OCI-M2 (cell line): ENCODE results near the gene ANO6.

Source experiments
- DNase-seq: peaks from one replicate; lab custom pipeline; 2025; ENCODE audit not compliant: unreplicated experiment; lab: John Stamatoyannopoulos, UW

Gene ANO6

DNA sequence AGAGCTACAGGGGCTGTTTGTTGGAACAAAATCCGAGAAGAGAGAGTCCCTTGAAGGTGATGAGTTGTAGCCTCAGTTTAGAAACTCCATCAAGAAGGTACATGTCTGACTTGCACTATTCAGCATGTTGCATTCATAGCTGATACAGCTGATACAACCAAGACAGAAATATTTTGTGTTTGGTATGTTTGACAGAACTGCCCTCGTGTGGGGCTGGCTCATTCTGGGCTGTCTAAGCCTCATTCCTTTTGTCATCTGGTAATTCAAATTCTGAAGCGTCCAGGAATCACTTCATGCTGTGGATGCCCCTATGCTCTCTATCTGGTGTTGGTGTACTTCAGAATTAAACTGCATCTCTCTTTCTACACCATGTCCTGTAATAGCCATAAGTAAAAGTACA lies 126.3 kb downstream of the ANO6 start:
- DNase-seq = no peak

DNA sequence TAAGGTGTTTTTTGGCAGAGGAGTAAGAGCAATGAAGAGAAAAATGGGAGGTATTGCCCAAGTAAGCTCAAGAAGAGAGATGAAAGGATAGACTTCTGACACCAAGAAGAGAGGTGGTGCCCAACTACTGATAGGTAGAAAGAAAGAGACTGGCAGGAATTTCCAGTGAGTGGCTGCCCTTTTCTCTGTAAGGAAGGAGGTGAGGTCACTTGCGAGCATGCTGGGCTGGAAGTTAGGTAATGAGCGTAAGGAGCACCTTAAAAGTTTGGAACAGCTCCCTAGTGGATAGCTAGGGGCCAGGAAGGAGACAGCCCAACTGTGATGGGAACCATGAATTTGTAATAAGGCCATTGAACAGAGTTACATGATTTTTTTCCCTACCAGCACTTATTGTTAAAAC lies 127.0 kb downstream of the ANO6 start:
- DNase-seq = no peak

DNA sequence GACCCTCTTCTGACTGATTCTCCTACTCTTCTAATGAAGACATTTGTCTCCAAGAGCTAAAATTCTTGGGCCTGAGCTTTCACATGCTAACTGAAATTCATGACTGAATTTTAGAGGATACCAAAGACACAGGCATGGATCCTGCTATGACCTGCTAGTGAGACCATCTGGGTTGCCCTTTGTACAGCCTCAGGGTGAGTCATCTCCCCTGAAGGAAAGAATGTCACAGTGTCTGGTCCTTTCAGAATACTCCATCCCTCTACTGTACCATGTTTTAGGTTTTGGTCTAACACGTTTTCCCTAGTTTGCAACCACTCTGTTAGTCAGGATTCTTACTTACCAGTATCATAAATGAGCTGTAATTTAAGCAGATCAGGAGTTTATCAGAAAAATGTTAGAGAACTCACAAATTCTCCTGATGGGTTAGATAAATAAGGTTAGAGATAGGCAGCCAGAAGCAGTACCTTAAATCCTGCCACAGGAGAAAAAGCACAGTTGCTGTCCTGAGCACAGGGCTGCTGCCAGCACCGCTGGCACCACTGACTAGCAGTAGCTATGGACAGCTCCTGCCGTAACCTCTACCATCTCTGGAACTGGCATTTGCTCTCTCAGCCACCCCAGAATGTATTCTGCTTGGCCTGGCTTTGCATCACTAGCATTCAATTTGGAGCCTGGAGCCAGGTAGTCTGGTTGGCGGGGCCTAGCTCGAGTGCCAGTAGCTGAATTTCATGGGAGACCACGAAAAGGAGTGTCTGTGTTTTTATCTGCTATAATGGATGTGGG lies 127.6 kb downstream of the ANO6 start:
- no peak for DNase-seq

DNA sequence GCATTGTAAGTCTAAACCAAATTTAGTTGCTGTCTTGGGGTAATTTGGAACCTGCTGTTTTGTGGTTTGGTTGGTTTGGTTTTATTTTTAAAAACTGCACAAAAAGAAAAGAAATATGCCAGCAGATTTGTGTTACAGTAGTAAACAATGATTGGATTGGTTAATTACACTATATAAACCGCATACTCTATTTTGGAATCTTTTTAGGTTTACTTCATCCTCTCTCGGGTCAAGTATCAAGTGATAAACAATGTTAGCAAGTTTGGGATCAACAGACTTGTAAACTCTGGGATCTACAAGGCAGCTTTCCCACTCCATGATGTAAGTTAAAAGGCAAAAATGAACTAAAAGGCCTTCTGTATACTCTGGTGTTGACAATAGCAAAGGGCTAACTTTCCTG lies 132.4 kb downstream of the ANO6 start:
- DNase-seq = no peak

DNA sequence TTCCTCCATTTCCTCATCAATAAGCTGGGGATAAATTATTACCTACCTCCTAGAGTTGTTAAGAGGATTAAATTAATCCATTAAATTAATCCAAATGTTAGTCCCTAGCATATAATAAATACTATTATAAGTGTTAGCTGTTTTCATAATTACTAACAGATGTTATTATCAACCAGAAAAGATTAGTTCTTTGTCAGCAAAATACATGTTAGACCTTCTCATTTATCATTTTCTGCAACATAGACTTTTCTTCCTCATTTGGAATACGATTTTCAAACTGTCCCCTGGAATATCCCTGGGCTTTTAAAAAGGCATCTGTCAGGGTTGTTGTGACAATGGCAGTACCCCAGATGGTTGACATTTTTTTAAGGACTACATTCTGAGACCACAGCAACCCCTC lies 133.1 kb downstream of the ANO6 start:
- no peak for DNase-seq

DNA sequence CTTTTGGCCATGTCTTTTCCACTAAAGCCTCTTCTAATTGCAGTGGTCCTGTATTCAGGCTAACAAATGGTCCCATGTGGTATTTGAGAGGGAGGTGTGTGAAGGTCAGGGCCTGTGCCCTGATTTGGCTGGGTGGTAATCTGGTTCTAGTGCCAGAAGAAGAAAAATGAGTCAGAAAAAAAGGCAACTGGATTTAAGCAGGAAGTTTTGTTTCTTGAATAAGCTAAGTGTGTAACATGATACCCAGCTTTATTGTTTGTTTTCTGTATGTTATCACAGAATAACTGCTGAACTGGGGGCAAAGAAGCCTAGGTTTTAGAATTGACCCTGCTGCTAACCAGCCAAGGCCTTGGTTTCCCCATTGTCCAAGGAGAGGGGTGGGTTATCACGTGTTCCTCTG lies 134.0 kb downstream of the ANO6 start:
- no peak for DNase-seq

DNA sequence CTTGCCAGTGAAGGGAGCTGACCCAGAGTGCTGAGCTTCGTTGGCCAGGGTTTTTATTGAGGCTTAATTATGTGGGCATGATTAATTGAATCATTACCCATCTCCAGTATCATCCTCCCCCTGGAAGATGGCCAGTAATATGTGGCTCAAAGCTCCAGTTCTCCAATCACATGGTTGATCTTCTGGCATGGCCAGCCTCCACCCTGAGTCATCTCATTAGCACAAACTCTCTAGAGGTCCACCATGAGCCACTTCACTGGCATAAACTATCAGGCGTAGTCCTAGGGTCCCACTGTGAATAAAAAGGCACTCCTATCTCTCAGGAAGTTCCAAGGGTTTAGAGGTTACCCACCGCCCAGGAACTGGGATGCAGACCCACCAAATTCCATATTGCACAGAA lies 135.0 kb downstream of the ANO6 start:
- DNase-seq = no peak

DNA sequence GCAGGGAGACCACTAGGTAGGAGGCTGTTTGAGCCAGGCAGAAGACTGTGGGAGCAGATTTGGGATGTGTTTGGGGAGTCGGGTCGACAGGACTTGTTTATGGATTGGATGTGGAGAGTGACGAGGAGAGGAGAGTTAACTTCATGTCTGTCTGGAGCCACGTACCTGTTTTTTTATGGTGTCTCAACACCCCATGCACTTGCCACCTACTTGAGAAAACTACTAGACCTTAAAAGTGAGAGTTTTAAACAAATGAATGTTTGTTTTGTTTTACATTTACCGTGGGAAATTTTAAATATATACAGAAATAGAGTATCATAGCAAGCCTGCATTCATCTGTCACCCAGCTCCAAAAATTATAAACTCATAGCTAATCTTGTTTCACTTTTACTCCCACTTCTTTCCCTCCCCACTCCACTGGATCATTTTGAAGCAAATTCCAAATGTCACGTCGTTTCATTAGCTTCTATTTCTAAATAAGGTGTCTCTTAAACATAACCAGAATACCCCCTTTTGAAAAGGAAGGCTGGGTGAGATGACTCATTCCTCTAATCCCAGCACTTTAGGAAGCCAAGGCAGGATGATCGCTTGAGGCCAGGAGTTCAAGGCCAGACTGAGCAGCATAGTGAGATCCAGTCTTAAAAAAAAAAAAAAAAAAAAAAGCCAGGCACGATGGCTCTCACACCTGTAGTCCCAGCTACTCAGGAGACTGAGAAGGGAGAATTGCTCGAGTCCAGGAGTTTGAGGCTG lies 136.2 kb downstream of the ANO6 start:
- DNase-seq = no peak

DNA sequence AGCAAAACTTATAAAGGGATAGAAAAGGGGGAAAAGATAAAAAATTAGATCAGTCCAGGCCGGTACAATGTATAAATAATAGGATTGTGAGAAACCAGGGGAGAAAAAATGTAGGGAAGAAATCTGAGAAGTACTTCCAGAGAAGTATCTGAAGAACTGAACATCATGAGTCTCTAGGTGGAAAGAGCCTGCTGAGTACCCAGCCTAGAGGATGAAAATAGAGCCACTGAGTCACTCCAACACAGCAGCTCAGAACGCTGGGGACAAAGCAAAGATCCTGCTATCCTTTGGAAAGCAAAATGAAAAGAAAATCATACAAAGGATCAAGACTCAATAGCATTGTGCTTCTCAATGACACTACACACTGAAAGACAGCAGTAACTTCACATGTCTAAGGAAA lies 138.0 kb downstream of the ANO6 start:
- DNase-seq = no peak

DNA sequence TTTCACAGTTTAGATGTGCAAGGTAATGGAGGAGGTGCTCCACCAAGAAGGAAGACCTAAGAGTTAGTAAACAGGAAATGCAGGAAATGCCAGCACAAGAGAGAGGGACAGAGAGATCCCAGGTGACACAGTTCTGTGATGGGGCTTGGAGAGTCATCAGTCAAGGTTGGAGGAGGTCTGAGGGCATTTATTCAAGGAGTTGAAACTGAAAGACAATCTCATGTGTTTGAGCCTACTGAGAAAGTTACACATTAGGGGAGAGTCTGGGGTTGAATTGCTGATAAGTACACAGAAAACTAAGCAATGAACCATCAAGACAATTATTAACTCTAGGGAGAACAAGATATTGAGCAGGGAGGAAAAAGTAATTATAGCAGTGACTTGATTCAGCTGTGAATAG lies 138.5 kb downstream of the ANO6 start:
- DNase-seq = no peak

DNA sequence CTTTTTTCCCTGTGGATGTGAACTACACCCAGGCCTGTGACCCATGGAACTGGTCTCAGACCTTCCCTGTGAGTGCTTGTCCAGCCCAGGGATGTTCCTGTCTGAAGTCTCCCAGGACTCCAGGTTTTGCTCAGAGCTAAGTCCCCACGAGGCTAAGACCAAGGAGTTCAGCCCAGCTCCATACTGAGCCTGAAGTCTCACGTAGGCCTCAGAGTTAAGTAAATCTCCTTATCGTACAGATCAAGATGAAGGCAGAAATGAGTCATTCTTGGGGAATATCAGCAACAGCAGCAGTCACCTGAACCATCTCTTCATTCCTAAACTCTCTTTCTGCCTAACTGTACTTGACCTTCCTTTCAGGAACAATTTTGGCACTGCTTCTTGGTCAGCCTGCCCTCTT lies 139.8 kb downstream of the ANO6 start:
- DNase-seq = no peak

DNA sequence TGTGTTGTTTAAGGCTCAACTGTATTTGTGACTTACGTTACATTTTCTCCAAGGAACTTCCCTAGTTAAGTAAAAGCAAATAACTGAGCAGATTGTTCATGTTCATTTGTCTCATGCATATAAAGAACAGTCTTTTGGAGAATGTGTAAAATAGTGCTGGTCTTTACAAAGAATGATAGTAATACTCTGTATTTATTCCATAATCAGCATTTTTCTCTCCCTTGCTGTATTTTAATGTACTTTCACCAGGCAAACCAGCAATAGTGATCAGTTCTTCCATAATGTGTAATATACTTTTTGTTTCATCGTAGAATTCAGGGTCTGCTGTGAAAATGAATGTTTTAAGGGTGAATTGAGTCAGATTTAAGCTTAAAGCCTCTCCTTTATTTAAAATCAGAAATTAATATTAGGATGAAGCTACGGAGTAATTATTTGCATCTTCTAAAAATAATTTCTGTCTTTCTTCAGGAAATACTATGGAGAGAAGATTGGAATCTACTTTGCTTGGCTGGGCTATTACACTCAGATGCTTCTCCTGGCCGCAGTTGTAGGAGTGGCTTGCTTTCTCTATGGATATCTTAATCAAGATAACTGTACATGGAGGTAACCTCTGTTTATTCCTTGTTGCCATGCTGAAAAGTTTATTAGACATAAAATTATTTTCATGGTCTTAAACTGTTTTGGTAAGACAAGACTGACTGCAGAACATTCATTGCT lies 141.1 kb downstream of the ANO6 start:
- no peak for DNase-seq

DNA sequence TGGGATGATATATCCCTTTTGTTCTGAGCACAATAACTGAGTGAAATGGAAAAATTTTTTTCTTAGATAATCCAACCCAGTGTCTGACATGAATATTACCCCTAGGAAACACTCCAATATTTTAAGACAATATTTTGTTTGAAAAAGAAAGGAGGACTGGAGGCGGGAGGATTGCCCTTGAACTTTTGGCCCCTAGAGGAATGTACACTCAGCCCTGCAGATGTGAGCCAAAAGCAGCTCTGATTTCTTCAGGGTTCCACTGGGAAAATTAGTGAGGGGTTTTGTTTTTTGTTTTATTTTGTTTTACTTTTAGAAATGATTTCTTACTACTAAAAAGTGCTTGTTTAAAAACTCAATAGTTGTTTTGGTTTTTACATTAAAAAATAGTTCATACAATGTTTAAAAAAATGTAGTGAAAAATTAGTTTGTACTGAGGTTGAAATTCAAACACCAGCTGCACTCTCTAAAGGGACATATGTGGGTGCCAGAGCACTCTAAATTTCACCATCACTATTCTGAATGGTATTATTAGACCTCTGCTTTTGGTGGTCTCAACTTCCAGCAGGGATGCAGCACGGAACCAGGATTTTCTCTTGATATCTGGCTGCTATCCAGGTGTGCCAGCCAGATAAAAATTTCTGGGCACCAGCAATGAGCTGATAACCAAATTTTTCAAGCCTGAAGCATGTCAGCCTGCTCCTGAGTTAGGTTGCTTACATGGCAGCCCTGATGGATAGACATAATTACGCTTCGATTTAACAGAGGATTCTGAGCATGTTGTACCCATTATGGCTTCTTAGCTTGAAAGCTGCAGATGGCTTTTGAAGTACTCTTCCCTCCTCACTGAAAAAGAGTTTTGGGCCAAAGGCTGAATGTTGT lies 141.9 kb downstream of the ANO6 start:
- no peak for DNase-seq

DNA sequence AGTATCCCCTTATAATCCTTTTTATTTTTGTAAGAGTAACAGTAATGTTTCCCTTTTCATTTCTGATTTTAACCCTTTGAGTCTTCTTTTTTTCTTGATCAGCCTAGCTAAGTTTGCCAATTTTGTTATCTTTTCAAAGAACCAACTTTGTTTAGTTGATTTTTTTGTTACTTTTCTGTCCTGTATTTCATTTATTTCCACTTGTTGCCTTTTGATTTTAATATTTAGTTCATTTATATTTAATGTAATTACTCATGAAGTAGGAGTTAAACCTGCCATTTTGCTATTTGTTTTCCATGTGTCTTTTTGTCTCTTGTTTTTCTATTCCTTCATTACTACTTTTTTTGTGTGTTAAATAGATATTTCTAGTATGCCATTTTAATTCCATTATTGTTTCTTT lies 146.4 kb downstream of the ANO6 start:
- DNase-seq = no peak

DNA sequence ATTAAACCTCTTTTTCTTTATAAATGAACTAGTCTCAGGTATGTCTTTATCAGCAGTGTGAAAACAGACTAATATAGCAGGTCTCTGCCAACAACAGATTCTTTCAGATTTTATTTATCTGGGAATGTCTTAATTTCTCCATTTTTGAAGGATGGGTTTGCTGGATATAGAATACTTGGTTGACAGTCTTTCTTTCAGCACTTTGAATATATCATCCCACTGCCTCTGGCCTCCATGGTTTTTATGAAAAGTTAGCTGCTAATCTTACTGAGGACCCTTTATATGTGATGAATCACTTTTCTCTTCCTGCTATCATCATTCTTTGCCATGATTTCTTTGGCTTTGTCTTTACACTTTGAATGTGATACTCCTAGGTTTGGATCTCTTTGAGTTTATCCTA lies 148.0 kb downstream of the ANO6 start:
- DNase-seq = no peak

DNA sequence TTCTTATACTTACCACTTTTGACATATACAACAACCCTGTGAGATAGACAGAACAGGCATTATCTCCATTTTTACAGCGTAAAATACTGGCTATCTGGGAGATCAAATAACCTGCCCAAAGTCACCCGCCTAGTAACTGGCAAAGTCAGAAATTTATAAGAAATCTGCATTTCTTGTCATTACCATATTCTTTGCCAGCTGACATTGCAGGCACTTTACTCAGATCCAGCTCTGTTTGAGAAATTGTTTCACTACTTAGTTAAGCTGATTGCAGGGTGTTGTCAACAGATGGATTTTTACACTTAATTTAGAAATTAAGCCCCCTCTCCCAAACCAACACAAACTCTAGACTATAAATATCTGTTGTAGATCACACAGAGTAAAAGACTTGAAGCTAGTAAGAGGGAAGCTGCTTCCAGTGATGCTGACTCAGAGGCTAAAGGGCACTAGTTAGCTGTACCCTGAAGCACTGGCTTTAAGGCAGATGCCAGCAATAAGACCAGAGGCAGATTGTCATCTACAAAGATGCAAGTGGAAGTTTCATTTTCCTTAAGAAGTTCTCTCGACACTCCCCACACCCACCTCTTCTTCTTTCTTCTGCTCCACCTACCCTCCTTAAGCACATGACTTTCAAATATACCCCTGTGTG lies 153.1 kb downstream of the ANO6 start:
- no peak for DNase-seq

DNA sequence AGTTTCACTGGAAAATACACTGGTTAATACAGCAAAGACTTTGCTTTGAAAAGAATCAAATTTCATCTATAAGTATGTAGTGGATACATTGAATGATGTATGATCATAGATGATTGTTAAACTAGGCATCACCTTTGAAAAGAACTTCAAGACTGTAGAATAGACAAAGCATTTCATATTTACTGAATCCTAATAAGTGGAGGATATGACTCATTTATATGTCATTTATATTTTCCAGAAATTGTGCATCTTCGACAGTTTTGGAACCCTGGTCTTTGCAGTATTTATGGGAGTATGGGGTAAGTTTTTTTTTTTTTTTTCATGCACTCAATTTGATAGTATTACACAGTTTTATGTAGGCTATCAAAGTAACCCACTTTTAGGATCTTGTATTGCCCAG lies 161.9 kb downstream of the ANO6 start:
- no peak for DNase-seq

DNA sequence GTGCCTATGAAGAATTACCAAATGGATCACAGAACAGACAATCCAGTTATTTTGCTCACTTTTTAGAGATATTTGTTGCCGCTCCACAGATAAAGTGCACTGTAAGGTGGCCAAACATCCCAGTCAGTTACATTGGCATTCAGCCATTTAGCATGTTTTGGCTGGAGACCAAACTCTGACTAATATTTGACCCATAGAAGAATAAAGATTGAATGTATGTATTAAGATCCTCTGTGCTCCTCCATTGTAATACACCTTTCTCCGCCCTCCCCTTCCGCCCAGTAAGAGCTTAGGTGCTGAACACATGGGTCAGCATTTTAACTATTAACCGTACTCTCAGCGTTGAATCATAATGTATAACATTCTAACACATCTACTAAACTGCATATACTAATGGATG lies 163.4 kb downstream of the ANO6 start:
- no peak for DNase-seq

DNA sequence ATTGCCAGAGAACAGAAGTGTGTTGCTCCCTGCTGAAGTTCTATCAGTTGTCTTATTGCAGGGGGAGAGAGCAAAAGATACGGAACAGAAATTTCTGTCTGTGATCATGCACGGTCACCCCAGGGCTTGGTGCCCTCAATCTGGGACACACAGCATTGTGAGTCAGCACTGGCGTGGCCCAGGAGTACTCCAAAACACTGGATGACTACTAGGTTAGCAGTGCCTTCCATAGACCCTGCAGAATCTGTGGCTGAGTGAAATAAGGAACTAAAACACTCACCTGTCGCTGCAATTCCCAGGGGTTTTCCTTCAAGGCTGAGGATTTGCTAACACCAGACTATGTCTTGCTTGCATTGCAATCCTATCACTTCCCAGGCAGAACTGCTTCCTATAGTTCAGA lies 165.5 kb downstream of the ANO6 start:
- DNase-seq = no peak

DNA sequence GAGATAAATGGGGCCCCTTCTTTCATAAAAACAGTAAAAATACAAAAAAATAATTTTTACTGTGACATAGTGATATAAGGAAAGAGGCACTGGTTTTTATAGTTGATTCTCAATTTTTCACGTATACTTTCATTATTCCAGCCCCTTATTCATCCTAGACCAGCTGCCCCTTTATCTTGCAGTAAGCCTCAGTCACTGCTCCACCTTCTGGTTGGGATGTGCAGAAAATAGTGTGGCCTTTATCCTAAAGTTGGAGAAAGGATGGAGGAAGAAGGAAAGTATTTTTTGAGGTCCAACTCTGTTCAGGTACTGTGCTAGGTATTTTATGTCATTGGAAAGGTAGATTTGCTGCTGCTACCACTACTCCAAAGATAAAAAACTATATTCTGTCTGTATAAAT lies 172.7 kb downstream of the ANO6 start:
- no peak for DNase-seq

DNA sequence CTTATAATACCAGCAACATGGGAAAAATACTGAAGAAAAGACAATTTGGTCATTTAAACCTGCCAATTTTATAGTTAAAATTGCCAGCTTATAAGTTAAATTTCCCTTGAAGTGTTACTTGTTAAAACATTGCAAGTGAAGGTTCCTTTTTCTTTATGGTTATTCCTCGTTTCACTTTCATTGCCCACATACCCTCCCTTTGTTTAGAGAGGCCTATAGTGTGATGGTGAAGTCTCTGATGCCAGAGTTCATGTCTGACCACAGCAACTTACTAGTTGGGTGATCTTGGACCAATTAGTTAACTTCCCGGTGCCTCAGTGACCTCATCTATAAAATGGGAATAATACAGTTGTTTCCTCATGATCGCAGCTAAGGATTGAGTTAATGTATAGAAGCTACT lies 173.5 kb downstream of the ANO6 start:
- no peak for DNase-seq
